GM21423 (cell line): ENCODE results near the gene LIN28B.
"Not testable (repeated sequence)": the region's sequence is repeated elsewhere in the genome, so short reads cannot be mapped to it uniquely, and the experiment has no call there.

ENCODE experiments used
- ATAC-seq: cut with Tn5 transposase; IDR thresholded peaks from one replicate; pipeline ENCODE4 v1.9.1; 2021; ENCODE audit warnings: mild to moderate bottlenecking, moderate library complexity; ENCODE audit not compliant: unreplicated experiment

LIN28B gene

GRCh38 chr6:104956731-104957294 is at the start of gene LIN28B:
TSS of gene LIN28B (plus strand) at chr6:104957107. CDS start at chr6:104957251, 144 bp downstream.
- ATAC-seq = no peak

GRCh38 chr6:104908031-104908887 is 48.6 kb upstream of the LIN28B start:
- ATAC-seq = no peak

GRCh38 chr6:104908888-104909525 is 47.9 kb upstream of the LIN28B start:
- no peak for ATAC-seq

GRCh38 chr6:104921896-104922295 is 35.0 kb upstream of the LIN28B start:
- ATAC-seq = no peak

GRCh38 chr6:104928141-104928540 is 28.8 kb upstream of the LIN28B start:
- no peak for ATAC-seq

- no peak for ATAC-seq
Measured at GRCh38 chr6:104929353-104929752, 27.6 kb upstream of the LIN28B start.

- no peak for ATAC-seq
Measured at GRCh38 chr6:104930939-104931338, 26.0 kb upstream of the LIN28B start.

- ATAC-seq = no peak
Measured at GRCh38 chr6:104936766-104937535, 20.0 kb upstream of the LIN28B start.

GRCh38 chr6:104940238-104940892 is 16.5 kb upstream of the LIN28B start:
- ATAC-seq = no peak

GRCh38 chr6:104940893-104941728 is 15.8 kb upstream of the LIN28B start:
- peak; percentile 75 for ATAC-seq

- ATAC-seq = no peak
Measured at GRCh38 chr6:104941729-104942091, 15.2 kb upstream of the LIN28B start.

- no peak for ATAC-seq
Measured at GRCh38 chr6:104943781-104944180, 13.1 kb upstream of the LIN28B start.

GRCh38 chr6:104949206-104949605 is 7.7 kb upstream of the LIN28B start:
- no peak for ATAC-seq

GRCh38 chr6:104951677-104952076 is 5.2 kb upstream of the LIN28B start:
- no peak for ATAC-seq

- no peak for ATAC-seq
Measured at GRCh38 chr6:104952911-104953399, 4.0 kb upstream of the LIN28B start.

GRCh38 chr6:104953400-104954189 is 3.3 kb upstream of the LIN28B start:
- not testable (repeated sequence) for ATAC-seq

GRCh38 chr6:104954190-104954797 is 2.6 kb upstream of the LIN28B start:
- ATAC-seq = no peak

GRCh38 chr6:104955491-104955890 is 1.4 kb upstream of the LIN28B start:
- no peak for ATAC-seq
